Testis (tissue), 3 donors: ENCODE results near the gene HPSE. TPM values are rescaled to one million over a fixed set of nuclear protein-coding genes. Genes with fewer than 3 reads are reported as not detected.

ENCODE experiments used
- DNase-seq: peaks from one replicate; pipeline ENCODE4 v3.0.0-alpha.2; 2019
- H3K27ac ChIP-seq, 2 donors: fragments of 200-600 bp; sonication (generic); one replicate each; pipeline ENCODE4 v1.5.1; 2019
- H3K27me3 ChIP-seq: fragments of 200-600 bp; sonication (generic); one replicate; pipeline ENCODE4 v1.5.1; 2019
- H3K36me3 ChIP-seq: fragments of 200-600 bp; sonication (generic); one replicate; pipeline ENCODE4 v1.5.1; 2017; ENCODE audit warnings: low read depth; ENCODE audit errors: missing control alignments
- H3K4me1 ChIP-seq: fragments of 200-600 bp; sonication (generic); one replicate; pipeline ENCODE4 v1.5.1; 2019
- H3K4me3 ChIP-seq, 2 donors: fragments of 200-600 bp; sonication (generic); one replicate each; pipeline ENCODE4 v1.5.1; 2017 to 2019
- H3K9me3 ChIP-seq: fragments of 200-600 bp; sonication (generic); one replicate; pipeline ENCODE4 v1.5.1; 2017
- CTCF ChIP-seq, 3 experiments: fragments of 450-650 bp in 2 of 3; fragments of 200-600 bp in 1 of 3; sonication (generic) in 1 of 3; IDR thresholded peaks; one replicate each; pipeline ENCODE4 v1.5.1; 2016 to 2019; ENCODE audit warnings: antibody characterized with exemption in 3 of 3, mild to moderate bottlenecking in 2 of 3, moderate library complexity in 1 of 3
- POLR2A ChIP-seq: fragments of 450-650 bp; IDR thresholded peaks from one replicate; pipeline ENCODE4 v1.6.1; 2017; ENCODE audit warnings: antibody characterized with exemption, mild to moderate bottlenecking, moderate library complexity
- WGBS, 2 donors: methylation state at CpG; one replicate each; pipeline ENCODE4 v1.1.5; 2018; 5-methylcytosine and 5-hydroxymethylcytosine counted together
- intact Hi-C: fragments of 100-400 bp; cut with DNase I; formaldehyde crosslinking; loops from one replicate; pipeline ENCODE4 v1.15.1; 2023; ENCODE audit warnings: low total_unique reads
- polyA plus RNA-seq: library from polyadenylated mRNA; stranded (reverse); fragments of 350-450 nt; fragmentation: Illumina TruSeq; extraction: RNeasy Lipid Tissue Mini Kit (QIAGEN cat#74804); gene quantifications from one replicate; pipeline ENCODE4 v1.2.3, GENCODE V29; 2014; ENCODE audit warnings: low read depth, low replicate concordance; ENCODE audit not compliant: insufficient read depth
- total RNA-seq, 2 donors: library from RNA; depleted of rRNA; stranded (reverse); fragments of >200 nt; gene quantifications; one replicate each; pipeline ENCODE4 v1.2.3, GENCODE V29; 2016

Gene HPSE
- total and polyA plus RNA-seq, 3 donors from 2014 or later: 0.79 to 2.3 (median 2.0) TPM

DNA sequence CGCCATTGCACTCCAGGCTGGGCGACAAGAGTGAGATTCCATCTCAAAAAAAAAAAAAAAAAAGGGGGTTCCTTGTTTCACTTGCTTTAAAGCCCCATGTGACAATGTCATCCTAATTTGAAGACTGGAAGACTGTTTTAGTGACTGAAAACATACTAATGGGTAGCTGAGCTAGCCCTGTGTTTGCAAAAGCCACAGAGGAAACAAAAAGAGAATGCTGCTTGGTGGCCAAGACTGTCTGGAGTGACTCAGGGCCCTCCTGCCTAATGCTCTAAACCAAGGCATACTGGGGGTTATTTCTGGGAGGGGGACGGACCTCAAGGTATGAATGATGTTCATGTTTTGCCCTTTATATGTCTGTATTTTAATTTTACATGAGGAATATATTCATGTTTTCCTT, 16.0 kb downstream of the HPSE start:
- H3K4me3 ChIP-seq: no peak overlapping the region
- no peaks in the 10 kb centered on the region for H3K36me3 ChIP-seq
- H3K9me3 ChIP-seq: no peaks in the 10 kb centered on the region
- TF ChIP-seq POLR2A: no peak
- TF ChIP-seq CTCF (IDR thresholded peaks at IDR 0.05): no peak
- WGBS, 2 donors: 91 to 97% methylated on average over 3 of the region's 3 CpGs
- no peak overlapping the region for H3K27ac ChIP-seq
- no peaks in the 10 kb centered on the region for H3K27me3 ChIP-seq
- intact Hi-C loops: no loop called here
- H3K4me1 ChIP-seq: no peaks in the 10 kb centered on the region
- DNase-seq: no peak

- WGBS, 2 donors: 75 to 85% methylated on average over 4 of the region's 4 CpGs
- no peak for TF ChIP-seq POLR2A
- no peak for TF ChIP-seq CTCF (IDR thresholded peaks at IDR 0.05)
- H3K9me3 ChIP-seq: no peaks in the 10 kb centered on the region
- intact Hi-C loops: no loop called here
- H3K27ac ChIP-seq: no peak overlapping the region
- DNase-seq: no peak
- H3K4me3 ChIP-seq: no peak overlapping the region
- no peaks in the 10 kb centered on the region for H3K4me1 ChIP-seq
- no peaks in the 10 kb centered on the region for H3K36me3 ChIP-seq
- H3K27me3 ChIP-seq: no peaks in the 10 kb centered on the region
Observed at GRCh38 chr4:83317671-83318070, 17.0 kb downstream of the HPSE start.

- no peak overlapping the region for H3K27ac ChIP-seq
- no peaks in the 10 kb centered on the region for H3K27me3 ChIP-seq
- TF ChIP-seq CTCF (IDR thresholded peaks at IDR 0.05) (no peak), POLR2A (no peak)
- intact Hi-C loops: no loop called here
- no peaks in the 10 kb centered on the region for H3K36me3 ChIP-seq
- no peak overlapping the region for H3K4me3 ChIP-seq
- no peaks in the 10 kb centered on the region for H3K4me1 ChIP-seq
- 85% methylated on average over 13 of the region's 13 CpGs for WGBS, 2 donors
- no peak for DNase-seq
- no peaks in the 10 kb centered on the region for H3K9me3 ChIP-seq
Observed at GRCh38 chr4:83316459-83317165, 18.0 kb downstream of the HPSE start.

DNA sequence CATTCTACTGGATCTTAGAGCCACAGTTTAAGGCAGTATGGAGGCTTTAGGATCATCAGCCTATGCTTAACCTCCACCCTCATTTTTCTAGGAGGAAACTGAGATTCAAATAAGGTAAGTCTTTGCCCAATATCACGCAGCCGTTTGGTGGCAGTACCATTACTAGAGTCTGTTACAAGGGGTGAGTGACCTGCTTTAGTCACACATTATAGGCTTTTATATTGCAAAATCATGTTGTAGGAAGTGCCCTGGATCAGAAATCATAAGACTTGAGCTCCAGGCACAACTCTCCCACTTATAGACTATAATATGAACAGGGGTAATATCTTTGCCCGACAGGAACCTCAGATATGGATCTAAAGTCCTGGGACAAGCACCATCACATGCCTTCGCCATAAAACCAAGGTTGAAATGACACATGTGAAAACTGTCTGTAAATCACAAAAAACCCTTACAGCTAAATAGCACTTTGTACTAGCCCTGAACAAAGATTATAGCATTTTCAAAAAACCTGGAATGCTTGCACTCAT, 19.2 kb downstream of the HPSE start:
- WGBS, 2 donors: 89 to 94% methylated on average over 4 of the region's 4 CpGs
- intact Hi-C loops: no loop called here
- Histone ChIP-seq H3K4me1 (no peaks in the 10 kb centered on the region), H3K4me3 (no peak overlapping the region), H3K36me3 (no peaks in the 10 kb centered on the region), H3K27me3 (no peaks in the 10 kb centered on the region), H3K27ac (no peak overlapping the region), H3K9me3 (no peaks in the 10 kb centered on the region)
- DNase-seq: no peak
- TF ChIP-seq CTCF (IDR thresholded peaks at IDR 0.05) (no peak), POLR2A (no peak)

GRCh38 chr4:83308672-83309071, 26.0 kb downstream of the HPSE start:
- Histone ChIP-seq H3K27me3 (no peaks in the 10 kb centered on the region), H3K4me1 (no peaks in the 10 kb centered on the region), H3K9me3 (no peaks in the 10 kb centered on the region), H3K36me3 (no peaks in the 10 kb centered on the region), H3K27ac (no peak overlapping the region), H3K4me3 (no peak overlapping the region)
- WGBS, 2 donors: 63 to 67% methylated on average over 4 of the region's 4 CpGs
- intact Hi-C loops: no loop called here
- TF ChIP-seq POLR2A (no peak), CTCF (IDR thresholded peaks at IDR 0.05) (no peak)
- DNase-seq: no peak
